Gastrocnemius medialis (tissue), 4 donors: ENCODE measurements around the gene IKZF4. TPM values are rescaled to one million over a fixed set of nuclear protein-coding genes. Genes with fewer than 3 reads are reported as not detected.

Experiments
- ATAC-seq, 2 donors: fragments of 150-250 bp; one replicate each; pipeline ENCODE4 v1.9.1; 2016
- DNase-seq, 2 donors: peaks; one replicate each; pipeline ENCODE4 v3.0.0-alpha.2; 2019
- H3K27ac ChIP-seq, 4 donors: fragments of 200-600 bp; sonication (generic); 1 replicate in 1 of 4; 2 replicates in 3 of 4; pipeline ENCODE4 v1.5.1; 2016 to 2018; ENCODE audit warnings: mild to moderate bottlenecking in 2 of 4, moderate library complexity in 1 of 4
- H3K27me3 ChIP-seq, 3 donors: fragments of 200-600 bp; sonication (generic) in 2 of 3; 1 replicate in 1 of 3; 2 replicates in 2 of 3; pipeline versions ENCODE4 v1.5.1 to v1.6.0; 2016 to 2019; ENCODE audit warnings: mild to moderate bottlenecking in 1 of 3, moderate library complexity in 1 of 3
- H3K36me3 ChIP-seq, 2 donors: fragments of 200-600 bp; sonication (generic) in 1 of 2; one replicate each; pipeline ENCODE4 v1.5.1; 2017 to 2018
- H3K4me1 ChIP-seq, 2 donors: fragments of 200-600 bp; sonication (generic) in 1 of 2; one replicate each; pipeline ENCODE4 v1.5.1; 2016 to 2017; ENCODE audit warnings: mild to moderate bottlenecking in 2 of 2
- H3K4me3 ChIP-seq, 4 donors: fragments of 200-600 bp; sonication (generic) in 3 of 4; 1 replicate in 1 of 4; 2 replicates in 3 of 4; pipeline ENCODE4 v1.5.1; 2016 to 2019; ENCODE audit warnings: mild to moderate bottlenecking in 2 of 4
- H3K9me3 ChIP-seq, 3 donors: fragments of 200-600 bp; sonication (generic) in 2 of 3; 1 replicate in 1 of 3; 2 replicates in 2 of 3; pipeline ENCODE4 v1.5.1; 2016 to 2019
- CTCF ChIP-seq, 5 experiments: fragments of 450-650 bp in 3 of 5; fragments of 200-600 bp in 2 of 5; sonication (generic) in 2 of 5; IDR thresholded peaks in 4 of 5; conservative IDR thresholded peaks in 1 of 5; 1 replicate in 4 of 5; 2 replicates in 1 of 5; pipeline ENCODE4 v1.5.1; 2016 to 2019; ENCODE audit warnings: antibody characterized with exemption in 5 of 5, mild to moderate bottlenecking in 3 of 5, moderate library complexity in 3 of 5
- POLR2A ChIP-seq, 2 donors: fragments of 450-650 bp; IDR thresholded peaks; one replicate each; pipeline ENCODE4 v1.6.1; 2017; ENCODE audit warnings: antibody characterized with exemption in 2 of 2, mild to moderate bottlenecking in 2 of 2, moderate library complexity in 2 of 2
- in situ Hi-C, 4 donors: fragments of 200-750 bp; cut with MboI; loops; one replicate each; pipeline versions ENCODE4 v1.15.0 to v1.8.0; 2017; ENCODE audit warnings: low sequenced_read_pairs in 4 of 4
- intact Hi-C: fragments of 100-400 bp; cut with DNase I; formaldehyde crosslinking; loops from one replicate; pipeline ENCODE4 v1.15.1; 2023; ENCODE audit warnings: low total_unique reads
- total RNA-seq, 4 donors: library from RNA; depleted of rRNA; stranded (reverse); fragments of >200 nt; gene quantifications; one replicate each; pipeline versions ENCODE4 v1.1.0 to v1.2.3, GENCODE V29; 2016

Gene IKZF4
- total RNA-seq, 4 donors from 2014 or later, result 4.0 to 6.3 (median 5.6) TPM

GRCh38 chr12:56034586-56035332 is 13.9 kb downstream of the IKZF4 start:
- no peaks in the 10 kb centered on the region for H3K9me3 ChIP-seq
- DNase-seq, result no peak
- no peak for ATAC-seq
- H3K27me3 ChIP-seq, result no peaks in the 10 kb centered on the region
- H3K4me1 ChIP-seq, result peaks cover 3 to 5% of the 10 kb centered on the region in 2 donors
- H3K4me3 ChIP-seq, result no peak overlapping the region
- intact Hi-C loops (no loop called here), in situ Hi-C loops (no loop called here)
- peaks cover 0 to 47% of the 10 kb centered on the region in 2 donors for H3K36me3 ChIP-seq
- H3K27ac ChIP-seq, result no peak overlapping the region
- TF ChIP-seq POLR2A (IDR thresholded peaks at IDR 0.05) (no peak), CTCF (IDR thresholded peaks at IDR 0.05 in 4 of 5, conservative IDR thresholded peaks at IDR 0.05 in 1 of 5) (no peak)

- no peak for TF ChIP-seq POLR2A (IDR thresholded peaks at IDR 0.05)
- no peak for TF ChIP-seq CTCF (IDR thresholded peaks at IDR 0.05 in 4 of 5, conservative IDR thresholded peaks at IDR 0.05 in 1 of 5)
- ATAC-seq (no peak), DNase-seq (no peak)
- in situ Hi-C loops, result no loop called here
- H3K4me3 ChIP-seq, result no peak overlapping the region
- peaks cover 3 to 9% of the 10 kb centered on the region in 2 donors for H3K4me1 ChIP-seq
- peaks cover 0 to 39% of the 10 kb centered on the region in 2 donors for H3K36me3 ChIP-seq
- no peaks in the 10 kb centered on the region for H3K9me3 ChIP-seq
- H3K27me3 ChIP-seq, result no peaks in the 10 kb centered on the region
- intact Hi-C loops, result no loop called here
- H3K27ac ChIP-seq, result no peak overlapping the region
Measured at GRCh38 chr12:56037161-56037560, 16.3 kb downstream of the IKZF4 start.

- no peak for ATAC-seq
- no peaks in the 10 kb centered on the region for H3K9me3 ChIP-seq
- H3K4me1 ChIP-seq, result peaks cover 10 to 16% of the 10 kb centered on the region in 2 donors
- no peak for TF ChIP-seq POLR2A (IDR thresholded peaks at IDR 0.05)
- no peak for TF ChIP-seq CTCF (IDR thresholded peaks at IDR 0.05 in 4 of 5, conservative IDR thresholded peaks at IDR 0.05 in 1 of 5)
- peaks cover 0 to 34% of the 10 kb centered on the region in 2 donors for H3K36me3 ChIP-seq
- H3K27ac ChIP-seq, result no peak overlapping the region
- no peak for DNase-seq
- in situ Hi-C loops, result no loop called here
- no peak overlapping the region for H3K4me3 ChIP-seq
- H3K27me3 ChIP-seq, result no peaks in the 10 kb centered on the region
- intact Hi-C loops, result no loop called here
Measured at GRCh38 chr12:56038022-56038655, 17.3 kb downstream of the IKZF4 start.

- ATAC-seq (no peak), DNase-seq (no peak)
- Histone ChIP-seq H3K27ac (no peak overlapping the region), H3K27me3 (no peaks in the 10 kb centered on the region), H3K36me3 (peaks cover 0 to 41% of the 10 kb centered on the region in 2 donors), H3K4me3 (no peak overlapping the region), H3K4me1 (peaks cover 15 to 19% of the 10 kb centered on the region in 2 donors), H3K9me3 (no peaks in the 10 kb centered on the region)
- TF ChIP-seq CTCF (IDR thresholded peaks at IDR 0.05 in 4 of 5, conservative IDR thresholded peaks at IDR 0.05 in 1 of 5) (no peak), POLR2A (IDR thresholded peaks at IDR 0.05) (no peak)
- in situ Hi-C loops, result loop anchor here in 2 of 4 donors (5.0 to 10.0 kb wide), 2 partner anchors 43 to 65 kb away; partner anchors contain the start of genes PA2G4 (in 2 of the 2) and SUOX (in 1 of the 2)
- intact Hi-C loops, result no loop called here
Measured at GRCh38 chr12:56040151-56040550, 19.3 kb downstream of the IKZF4 start.
